ENCODE results near the gene ARHGAP19. TPM values are rescaled to one million over a fixed set of nuclear protein-coding genes. Genes with fewer than 3 reads are reported as not detected.

ARHGAP19 gene
- total and polyA plus RNA-seq, 2 experiments from 2014 or later: 2.7 to 8.7 TPM

GRCh38 chr10:97243836-97244235, 48.6 kb downstream of the ARHGAP19 start:
- TF ChIP-seq CTCF (IDR thresholded peaks at IDR 0.05; ENCODE audit: poor library complexity): no peak
- no peak for TF ChIP-seq EZH2 (IDR thresholded peaks at IDR 0.05; ENCODE audit: borderline replicate concordance)
- TF ChIP-seq EZH2phosphoT487 (IDR thresholded peaks at IDR 0.05; ENCODE audit: low read depth, severe bottlenecking, unreplicated experiment): no peak
- DNase-seq (ENCODE audit: low spot score): no peak
- Histone ChIP-seq H3K4me2 (no peak overlapping the region), H3K4me1 (ENCODE audit: insufficient read depth) (no peaks in the 10 kb centered on the region), H4K20me1 (ENCODE audit: insufficient read depth, poor library complexity, severe bottlenecking) (no peaks in the 10 kb centered on the region), H2AFZ (no peak overlapping the region), H3K79me2 (no peaks in the 10 kb centered on the region), H3K36me3 (replicated peaks; ENCODE audit: insufficient read depth, low read depth) (no peaks in the 10 kb centered on the region), H3K9me3 (ENCODE audit: low read depth) (no peaks in the 10 kb centered on the region), H3K27ac (no peak overlapping the region), H3K4me3 (no peak overlapping the region), H3K27me3 (no peaks in the 10 kb centered on the region), H3K9me2 (replicated peaks; ENCODE audit: insufficient read depth) (no peaks in the 10 kb centered on the region)
- WGBS (ENCODE audit: low lambda C conversion rate, missing lambda C conversion rate): 98% methylated on average over 5 of the region's 5 CpGs

GRCh38 chr10:97238855-97239254, 53.6 kb downstream of the ARHGAP19 start:
- DNase-seq (ENCODE audit: low spot score): no peak
- Histone ChIP-seq H3K4me3 (no peak overlapping the region), H3K9me2 (replicated peaks; ENCODE audit: insufficient read depth) (no peaks in the 10 kb centered on the region), H3K27ac (no peak overlapping the region), H3K79me2 (no peaks in the 10 kb centered on the region), H2AFZ (no peak overlapping the region), H3K27me3 (no peaks in the 10 kb centered on the region), H3K4me1 (ENCODE audit: insufficient read depth) (no peaks in the 10 kb centered on the region), H3K36me3 (replicated peaks; ENCODE audit: insufficient read depth, low read depth) (no peaks in the 10 kb centered on the region), H3K9me3 (ENCODE audit: low read depth) (no peaks in the 10 kb centered on the region), H3K4me2 (no peak overlapping the region), H4K20me1 (ENCODE audit: insufficient read depth, poor library complexity, severe bottlenecking) (no peaks in the 10 kb centered on the region)
- WGBS (ENCODE audit: low lambda C conversion rate, missing lambda C conversion rate): 98% methylated on average over 5 of the region's 5 CpGs
- TF ChIP-seq CTCF (IDR thresholded peaks at IDR 0.05; ENCODE audit: poor library complexity) (no peak), EZH2phosphoT487 (IDR thresholded peaks at IDR 0.05; ENCODE audit: low read depth, severe bottlenecking, unreplicated experiment) (no peak), EZH2 (IDR thresholded peaks at IDR 0.05; ENCODE audit: borderline replicate concordance) (no peak)

- no peak for DNase-seq (ENCODE audit: low spot score)
- Histone ChIP-seq H3K27ac (no peak overlapping the region), H3K27me3 (no peaks in the 10 kb centered on the region), H3K9me3 (ENCODE audit: low read depth) (no peaks in the 10 kb centered on the region), H4K20me1 (ENCODE audit: insufficient read depth, poor library complexity, severe bottlenecking) (no peaks in the 10 kb centered on the region), H3K79me2 (no peaks in the 10 kb centered on the region), H3K4me1 (ENCODE audit: insufficient read depth) (no peaks in the 10 kb centered on the region), H3K4me2 (no peak overlapping the region), H3K9me2 (replicated peaks; ENCODE audit: insufficient read depth) (no peaks in the 10 kb centered on the region), H3K36me3 (replicated peaks; ENCODE audit: insufficient read depth, low read depth) (no peaks in the 10 kb centered on the region), H2AFZ (no peak overlapping the region), H3K4me3 (no peak overlapping the region)
- TF ChIP-seq EZH2 (IDR thresholded peaks at IDR 0.05; ENCODE audit: borderline replicate concordance) (no peak), EZH2phosphoT487 (IDR thresholded peaks at IDR 0.05; ENCODE audit: low read depth, severe bottlenecking, unreplicated experiment) (no peak), CTCF (IDR thresholded peaks at IDR 0.05; ENCODE audit: poor library complexity) (no peak)
- WGBS (ENCODE audit: low lambda C conversion rate, missing lambda C conversion rate): 96% methylated on average over 4 of the region's 4 CpGs
Observed at GRCh38 chr10:97235353-97235752, 57.1 kb downstream of the ARHGAP19 start.

GRCh38 chr10:97234400-97234799, 58.0 kb downstream of the ARHGAP19 start:
- Histone ChIP-seq H3K9me3 (ENCODE audit: low read depth) (no peaks in the 10 kb centered on the region), H3K36me3 (replicated peaks; ENCODE audit: insufficient read depth, low read depth) (no peaks in the 10 kb centered on the region), H3K27ac (no peak overlapping the region), H2AFZ (no peak overlapping the region), H3K27me3 (no peaks in the 10 kb centered on the region), H3K4me3 (no peak overlapping the region), H4K20me1 (ENCODE audit: insufficient read depth, poor library complexity, severe bottlenecking) (no peaks in the 10 kb centered on the region), H3K9me2 (replicated peaks; ENCODE audit: insufficient read depth) (no peaks in the 10 kb centered on the region), H3K4me1 (ENCODE audit: insufficient read depth) (no peaks in the 10 kb centered on the region), H3K4me2 (no peak overlapping the region), H3K79me2 (no peaks in the 10 kb centered on the region)
- TF ChIP-seq CTCF (IDR thresholded peaks at IDR 0.05; ENCODE audit: poor library complexity): peak; percentile 67
- no peak for TF ChIP-seq EZH2 (IDR thresholded peaks at IDR 0.05; ENCODE audit: borderline replicate concordance)
- TF ChIP-seq EZH2phosphoT487 (IDR thresholded peaks at IDR 0.05; ENCODE audit: low read depth, severe bottlenecking, unreplicated experiment): no peak
- DNase-seq (ENCODE audit: low spot score): peak; percentile 41
- 60% methylated on average over 1 of the region's 1 CpG for WGBS (ENCODE audit: low lambda C conversion rate, missing lambda C conversion rate)
